ENCODE results near the gene FCHO2. TPM values are rescaled to one million over a fixed set of nuclear protein-coding genes. Genes with fewer than 3 reads are reported as not detected.

FCHO2 gene
- total and polyA plus RNA-seq, 4 donors: 20.7 to 60.9 (median 38.6) TPM

- WGBS, 2 donors: 96 to 97% methylated on average over 4 of the region's 4 CpGs
- H3K9me3 ChIP-seq (ENCODE audit: control insufficient read depth in 4 of 4, insufficient read depth in 3 of 4, low read length in 3 of 4): no peaks in the 10 kb centered on the region
- no peak overlapping the region for H3K9ac ChIP-seq (ENCODE audit: insufficient read depth in 1 of 2, low read length in 2 of 2)
- peaks cover 0 to 3% (median 0%) of the 10 kb centered on the region in 5 donors for H3K4me1 ChIP-seq (ENCODE audit: control insufficient read depth in 5 of 5, insufficient read depth in 5 of 5, low read length in 5 of 5)
- no peak for ATAC-seq (ENCODE audit: insufficient read depth, low FRiP score)
- no peak overlapping the region for H3K4me3 ChIP-seq
- no peaks in the 10 kb centered on the region for H3K27me3 ChIP-seq (ENCODE audit: control insufficient read depth in 3 of 3, insufficient read depth in 3 of 3, low read length in 2 of 3)
- DNase-seq: no peak
- no peaks in the 10 kb centered on the region for H3K36me3 ChIP-seq (ENCODE audit: control insufficient read depth in 4 of 4, insufficient read depth in 4 of 4, low read length in 4 of 4)
- H3K27ac ChIP-seq (ENCODE audit: low read depth in 1 of 2, low read length in 1 of 2): no peak overlapping the region
- TF ChIP-seq CTCF (IDR thresholded peaks at IDR 0.05; ENCODE audit: control extremely low read depth, extremely low read depth): no peak
Measured at GRCh38 chr5:72936893-72937292, 18.9 kb upstream of the FCHO2 start.

- WGBS, 2 donors: 50 to 76% methylated on average over 3 of the region's 3 CpGs
- H3K36me3 ChIP-seq (ENCODE audit: control insufficient read depth in 4 of 4, insufficient read depth in 4 of 4, low read length in 4 of 4): no peaks in the 10 kb centered on the region
- no peaks in the 10 kb centered on the region for H3K27me3 ChIP-seq (ENCODE audit: control insufficient read depth in 3 of 3, insufficient read depth in 3 of 3, low read length in 2 of 3)
- no peaks in the 10 kb centered on the region for H3K9me3 ChIP-seq (ENCODE audit: control insufficient read depth in 4 of 4, insufficient read depth in 3 of 4, low read length in 3 of 4)
- H3K27ac ChIP-seq (ENCODE audit: low read depth in 1 of 2, low read length in 1 of 2): no peak overlapping the region
- H3K4me3 ChIP-seq: no peak overlapping the region
- TF ChIP-seq CTCF (IDR thresholded peaks at IDR 0.05; ENCODE audit: control extremely low read depth, extremely low read depth): no peak
- DNase-seq (no peak), ATAC-seq (ENCODE audit: insufficient read depth, low FRiP score) (peak; percentile 11)
- H3K4me1 ChIP-seq (ENCODE audit: control insufficient read depth in 5 of 5, insufficient read depth in 5 of 5, low read length in 5 of 5): peaks cover 0 to 3% (median 0%) of the 10 kb centered on the region in 5 donors
- no peak overlapping the region for H3K9ac ChIP-seq (ENCODE audit: insufficient read depth in 1 of 2, low read length in 2 of 2)
Measured at GRCh38 chr5:72937517-72938061, 18.3 kb upstream of the FCHO2 start.

- 17 to 20% methylated on average over 1 of the region's 1 CpG for WGBS, 2 donors
- no peak overlapping the region for H3K4me3 ChIP-seq
- H3K4me1 ChIP-seq (ENCODE audit: control insufficient read depth in 5 of 5, insufficient read depth in 5 of 5, low read length in 5 of 5): peaks cover 0 to 3% (median 0%) of the 10 kb centered on the region in 5 donors
- no peaks in the 10 kb centered on the region for H3K9me3 ChIP-seq (ENCODE audit: control insufficient read depth in 4 of 4, insufficient read depth in 3 of 4, low read length in 3 of 4)
- ATAC-seq (ENCODE audit: insufficient read depth, low FRiP score) (no peak), DNase-seq (peak in 1 of 3 donors; percentile 12)
- H3K27ac ChIP-seq (ENCODE audit: low read depth in 1 of 2, low read length in 1 of 2): no peak overlapping the region
- no peaks in the 10 kb centered on the region for H3K27me3 ChIP-seq (ENCODE audit: control insufficient read depth in 3 of 3, insufficient read depth in 3 of 3, low read length in 2 of 3)
- no peak overlapping the region for H3K9ac ChIP-seq (ENCODE audit: insufficient read depth in 1 of 2, low read length in 2 of 2)
- no peaks in the 10 kb centered on the region for H3K36me3 ChIP-seq (ENCODE audit: control insufficient read depth in 4 of 4, insufficient read depth in 4 of 4, low read length in 4 of 4)
- TF ChIP-seq CTCF (IDR thresholded peaks at IDR 0.05; ENCODE audit: control extremely low read depth, extremely low read depth): no peak
Measured at GRCh38 chr5:72938206-72938605, 17.6 kb upstream of the FCHO2 start.

GRCh38 chr5:72940082-72940481, 15.8 kb upstream of the FCHO2 start:
- 27 to 43% methylated on average over 4 of the region's 4 CpGs for WGBS, 2 donors

More at GRCh38 chr5:72940082-72940481, 15.8 kb upstream of the FCHO2 start:
- H3K9me3 ChIP-seq (ENCODE audit: control insufficient read depth in 4 of 4, insufficient read depth in 3 of 4, low read length in 3 of 4): no peaks in the 10 kb centered on the region
- ATAC-seq (ENCODE audit: insufficient read depth, low FRiP score) (no peak), DNase-seq (peak in 1 of 3 donors; percentile 25)
- no peaks in the 10 kb centered on the region for H3K36me3 ChIP-seq (ENCODE audit: control insufficient read depth in 4 of 4, insufficient read depth in 4 of 4, low read length in 4 of 4)
- TF ChIP-seq CTCF (IDR thresholded peaks at IDR 0.05; ENCODE audit: control extremely low read depth, extremely low read depth): no peak
- H3K27ac ChIP-seq (ENCODE audit: low read depth in 1 of 2, low read length in 1 of 2): no peak overlapping the region
- H3K9ac ChIP-seq (ENCODE audit: insufficient read depth in 1 of 2, low read length in 2 of 2): no peak overlapping the region
- H3K4me1 ChIP-seq (ENCODE audit: control insufficient read depth in 5 of 5, insufficient read depth in 5 of 5, low read length in 5 of 5): peaks cover 0 to 3% (median 0%) of the 10 kb centered on the region in 5 donors
- no peaks in the 10 kb centered on the region for H3K27me3 ChIP-seq (ENCODE audit: control insufficient read depth in 3 of 3, insufficient read depth in 3 of 3, low read length in 2 of 3)
- no peak overlapping the region for H3K4me3 ChIP-seq
